Glutamatergic neuron (in vitro differentiated cells): ENCODE measurements around the gene SGCD. TPM values are rescaled to one million over a fixed set of nuclear protein-coding genes. Genes with fewer than 3 reads are reported as not detected.
A peak's percentile ranks its signal among the peaks of the same experiment; 100 is the strongest.

Experiments
- DNase-seq: peaks from one replicate; pipeline ENCODE4 v3.0.0; 2022
- H3K27ac Mint-ChIP-seq: one replicate; pipeline ENCODE4 v1.8.0; 2020; ENCODE audit warnings: mild to moderate bottlenecking, mixed read lengths, inconsistent platforms; ENCODE audit not compliant: unreplicated experiment
- H3K27me3 Mint-ChIP-seq: one replicate; pipeline ENCODE4 v1.8.0; 2020; ENCODE audit warnings: mild to moderate bottlenecking, moderate library complexity, mixed read lengths, inconsistent platforms; ENCODE audit not compliant: unreplicated experiment
- H3K36me3 Mint-ChIP-seq: one replicate; pipeline ENCODE4 v1.8.0; 2020; ENCODE audit warnings: mild to moderate bottlenecking, mixed read lengths, inconsistent platforms; ENCODE audit not compliant: unreplicated experiment
- H3K4me1 Mint-ChIP-seq: one replicate; pipeline ENCODE4 v1.8.0; 2020; ENCODE audit warnings: mild to moderate bottlenecking, low read depth, mixed read lengths, inconsistent platforms; ENCODE audit not compliant: unreplicated experiment
- H3K4me3 Mint-ChIP-seq: one replicate; pipeline ENCODE4 v1.8.0; 2020; ENCODE audit warnings: mild to moderate bottlenecking, mixed read lengths, inconsistent platforms; ENCODE audit not compliant: unreplicated experiment
- H3K9me3 Mint-ChIP-seq: one replicate; pipeline ENCODE4 v1.8.0; 2020; ENCODE audit warnings: mild to moderate bottlenecking, moderate library complexity, mixed read lengths, inconsistent platforms; ENCODE audit not compliant: unreplicated experiment
- CTCF ChIP-seq: fragments of 200-600 bp; sonication (generic); IDR thresholded peaks from one replicate; pipeline ENCODE4 v1.5.0; 2021; ENCODE audit not compliant: partially characterized antibody, unreplicated experiment
- total RNA-seq: library from RNA; stranded (reverse); fragmentation: NEBNext Ultra II Directional; extraction: Animal tissue kit (Norgen Biotek cat#: 25700); gene quantifications from one replicate; pipeline ENCODE4 v1.2.1, GENCODE V29; 2021; ENCODE audit not compliant: unreplicated experiment

The SGCD gene
- total RNA-seq, 1 donor from 2014 or later = 0.20 TPM

- peaks cover 2% of the 10 kb centered on the region for H3K9me3 Mint-ChIP-seq
- H3K27me3 Mint-ChIP-seq = peaks cover 3% of the 10 kb centered on the region
- TF ChIP-seq CTCF = peak; percentile 19
- peak; percentile 46 for DNase-seq
- H3K4me3 Mint-ChIP-seq = no peak overlapping the region
- peaks cover 12% of the 10 kb centered on the region for H3K4me1 Mint-ChIP-seq
- peaks cover under 1% of the 10 kb centered on the region for H3K36me3 Mint-ChIP-seq
- H3K27ac Mint-ChIP-seq = no peak overlapping the region
Measured at GRCh38 chr5:156815988-156816599, 489.1 kb downstream of the SGCD start.
